UCSD-AML1 (cell line): Measurements from ENCODE around the gene DVL3.

Experiments used
- DNase-seq: peaks from one replicate; lab custom pipeline; 2025; ENCODE audit not compliant: unreplicated experiment; lab: John Stamatoyannopoulos, UW

The DVL3 gene

DNA sequence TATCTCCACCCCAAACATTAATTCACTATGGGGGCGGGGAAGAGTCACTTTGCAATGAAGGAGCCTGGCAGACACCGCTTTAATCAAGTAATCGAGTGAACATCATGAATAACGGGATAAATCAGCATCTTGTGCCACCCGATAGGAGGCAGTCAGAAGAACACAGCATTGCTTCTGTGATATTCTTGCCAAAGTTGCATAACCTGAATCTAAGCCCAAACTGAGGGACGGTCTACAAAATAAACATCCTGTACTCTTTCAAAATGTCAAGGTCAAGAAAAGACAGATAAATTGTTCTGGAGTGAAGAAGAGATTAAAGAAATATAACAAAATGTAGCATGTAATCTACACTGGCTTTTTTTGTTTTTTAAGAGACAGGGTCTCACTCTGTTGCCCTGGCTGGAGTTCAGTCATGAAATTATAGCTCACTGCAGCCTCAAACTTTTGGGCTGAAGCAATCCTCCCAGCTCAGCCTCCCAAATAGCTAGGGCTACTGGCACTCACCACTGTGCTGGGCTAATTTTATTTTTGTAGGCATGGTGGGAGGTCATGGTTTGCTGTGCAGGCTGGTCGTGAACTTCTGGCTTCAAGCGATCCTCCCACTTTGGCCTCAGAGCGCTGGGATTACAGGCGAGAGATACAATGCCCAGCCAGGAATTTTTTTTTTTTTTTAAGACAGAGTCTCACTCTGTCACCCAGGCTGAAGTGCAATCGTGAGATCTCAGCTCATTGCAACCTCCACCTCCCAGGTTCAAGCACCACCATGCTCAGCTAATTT lies 54.2 kb downstream of the DVL3 start:
- no peak for DNase-seq

DNA sequence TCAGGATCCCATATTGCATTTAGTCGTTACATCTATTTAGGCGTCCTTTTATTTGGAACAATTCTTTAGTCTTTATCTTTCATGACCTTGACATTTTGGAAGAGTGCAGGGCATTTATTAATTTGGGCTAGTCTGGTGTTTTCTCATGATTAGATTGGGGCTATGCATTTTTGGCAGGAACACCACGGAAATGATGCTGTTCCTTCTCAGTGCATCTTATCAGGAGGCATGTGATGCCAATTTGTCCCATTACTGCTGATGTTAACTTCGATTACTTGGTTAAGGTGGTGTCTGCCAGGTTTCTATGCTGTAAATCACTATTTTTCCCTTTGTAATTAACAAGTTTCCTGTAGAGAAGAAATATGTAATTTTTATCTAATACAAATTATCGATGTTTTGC lies 56.1 kb downstream of the DVL3 start:
- DNase-seq, result no peak

DNA sequence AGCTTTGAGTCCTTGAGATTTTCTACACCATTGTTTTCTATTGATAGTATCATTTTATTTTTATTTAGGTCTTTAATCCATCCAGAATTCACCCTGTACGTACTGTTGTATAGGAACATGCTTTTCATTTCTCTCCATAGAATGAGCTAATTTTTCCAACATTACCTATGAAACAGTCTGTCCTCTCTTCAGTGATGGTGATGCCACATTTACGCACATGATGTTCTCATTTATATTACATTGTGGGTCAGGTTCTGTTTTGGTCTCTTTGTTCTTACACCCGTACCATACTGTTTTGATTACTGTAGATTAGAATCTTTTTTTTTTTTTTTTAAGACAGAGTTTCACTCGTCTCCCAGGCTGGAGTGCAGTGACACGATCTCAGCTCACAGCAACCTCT lies 56.5 kb downstream of the DVL3 start:
- no peak for DNase-seq

DNA sequence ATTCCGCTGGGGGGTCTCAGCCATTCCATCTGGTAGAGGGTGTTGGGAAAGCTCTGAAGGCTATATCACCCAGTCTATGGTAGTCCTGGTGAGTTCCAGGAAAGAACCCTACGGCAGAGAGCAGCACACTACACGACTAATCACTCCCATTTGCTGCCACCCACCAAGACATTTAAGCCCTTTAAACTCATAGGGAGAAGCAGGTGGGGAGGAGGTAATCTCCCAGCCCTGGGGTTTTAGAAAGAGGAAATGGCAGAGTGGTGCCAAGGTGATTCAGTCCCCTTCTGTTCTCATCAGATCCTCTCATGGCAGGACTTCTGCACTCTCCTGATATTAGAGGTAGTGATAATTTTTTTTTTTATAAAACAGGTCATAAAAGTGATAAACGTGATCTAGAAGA lies 63.6 kb downstream of the DVL3 start:
- no peak for DNase-seq

DNA sequence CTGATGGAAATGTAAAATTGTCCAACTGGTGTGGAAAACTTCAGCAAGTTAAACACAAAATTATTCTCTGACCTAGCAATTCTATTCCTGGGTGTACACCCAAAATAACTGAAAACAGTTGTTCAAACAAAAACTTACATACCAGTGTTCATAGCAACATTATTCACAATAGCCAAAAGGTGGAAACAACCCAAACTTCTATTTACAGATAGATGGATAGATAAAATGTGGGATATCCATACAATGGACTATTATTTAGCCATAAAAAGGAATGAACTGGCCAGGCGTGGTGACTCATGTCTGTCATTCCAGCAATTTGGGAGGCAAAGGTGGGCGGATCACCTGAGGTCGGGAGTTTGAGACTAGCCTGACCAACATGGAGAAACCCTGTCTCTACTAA lies 67.3 kb downstream of the DVL3 start:
- no peak for DNase-seq
